Measurements from ENCODE around the gene DNAJC28. TPM values are rescaled to one million over a fixed set of nuclear protein-coding genes. Genes with fewer than 3 reads are reported as not detected.

DNAJC28 gene
- polyA plus RNA-seq, 1 of the 3 experiments (the other 2 are of a cell fraction), result 0.58 TPM

DNA sequence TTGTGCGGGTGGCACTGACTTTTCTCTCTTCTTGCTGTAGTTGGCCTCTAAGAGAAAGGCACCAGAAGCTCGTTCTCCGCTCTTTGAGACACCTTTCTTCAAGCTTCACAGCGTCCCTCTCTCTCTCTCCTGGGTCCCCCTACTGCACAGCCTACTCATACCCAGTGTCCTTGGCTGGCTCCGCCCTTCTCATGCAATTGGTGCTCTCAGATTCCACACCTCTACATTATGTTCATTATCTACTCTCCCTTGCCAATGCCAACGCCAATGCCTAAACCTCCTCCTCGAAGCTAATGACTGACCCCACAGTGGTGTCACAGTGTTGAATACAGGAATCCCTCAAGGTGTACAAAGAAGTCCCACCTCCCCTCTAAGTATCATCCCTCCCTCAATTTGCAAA, 4.8 kb upstream of the DNAJC28 start (continued):
- TF ChIP-seq MXI1 (IDR thresholded peaks at IDR 0.05; ENCODE audit: low read depth, low read length), result no peak
- TF ChIP-seq MEF2A (IDR thresholded peaks at IDR 0.05; ENCODE audit: borderline replicate concordance, low read depth), result no peak
- TF ChIP-seq, protein P1, sequence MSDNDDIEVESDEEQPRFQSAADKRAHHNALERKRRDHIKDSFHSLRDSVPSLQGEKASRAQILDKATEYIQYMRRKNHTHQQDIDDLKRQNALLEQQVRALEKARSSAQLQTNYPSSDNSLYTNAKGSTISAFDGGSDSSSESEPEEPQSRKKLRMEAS (IDR thresholded peaks at IDR 0.05; ENCODE audit: low read depth), result no peak
- TF ChIP-seq, protein P2, sequence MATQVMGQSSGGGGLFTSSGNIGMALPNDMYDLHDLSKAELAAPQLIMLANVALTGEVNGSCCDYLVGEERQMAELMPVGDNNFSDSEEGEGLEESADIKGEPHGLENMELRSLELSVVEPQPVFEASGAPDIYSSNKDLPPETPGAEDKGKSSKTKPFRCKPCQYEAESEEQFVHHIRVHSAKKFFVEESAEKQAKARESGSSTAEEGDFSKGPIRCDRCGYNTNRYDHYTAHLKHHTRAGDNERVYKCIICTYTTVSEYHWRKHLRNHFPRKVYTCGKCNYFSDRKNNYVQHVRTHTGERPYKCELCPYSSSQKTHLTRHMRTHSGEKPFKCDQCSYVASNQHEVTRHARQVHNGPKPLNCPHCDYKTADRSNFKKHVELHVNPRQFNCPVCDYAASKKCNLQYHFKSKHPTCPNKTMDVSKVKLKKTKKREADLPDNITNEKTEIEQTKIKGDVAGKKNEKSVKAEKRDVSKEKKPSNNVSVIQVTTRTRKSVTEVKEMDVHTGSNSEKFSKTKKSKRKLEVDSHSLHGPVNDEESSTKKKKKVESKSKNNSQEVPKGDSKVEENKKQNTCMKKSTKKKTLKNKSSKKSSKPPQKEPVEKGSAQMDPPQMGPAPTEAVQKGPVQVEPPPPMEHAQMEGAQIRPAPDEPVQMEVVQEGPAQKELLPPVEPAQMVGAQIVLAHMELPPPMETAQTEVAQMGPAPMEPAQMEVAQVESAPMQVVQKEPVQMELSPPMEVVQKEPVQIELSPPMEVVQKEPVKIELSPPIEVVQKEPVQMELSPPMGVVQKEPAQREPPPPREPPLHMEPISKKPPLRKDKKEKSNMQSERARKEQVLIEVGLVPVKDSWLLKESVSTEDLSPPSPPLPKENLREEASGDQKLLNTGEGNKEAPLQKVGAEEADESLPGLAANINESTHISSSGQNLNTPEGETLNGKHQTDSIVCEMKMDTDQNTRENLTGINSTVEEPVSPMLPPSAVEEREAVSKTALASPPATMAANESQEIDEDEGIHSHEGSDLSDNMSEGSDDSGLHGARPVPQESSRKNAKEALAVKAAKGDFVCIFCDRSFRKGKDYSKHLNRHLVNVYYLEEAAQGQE (IDR thresholded peaks at IDR 0.05; ENCODE audit: low read depth, low read length), result no peak
- TF ChIP-seq FOXM1 (IDR thresholded peaks at IDR 0.05; ENCODE audit: low read depth), result no peak
- no peak for TF ChIP-seq EZH2phosphoT487 (IDR thresholded peaks at IDR 0.05; ENCODE audit: borderline replicate concordance, low read depth)

DNA sequence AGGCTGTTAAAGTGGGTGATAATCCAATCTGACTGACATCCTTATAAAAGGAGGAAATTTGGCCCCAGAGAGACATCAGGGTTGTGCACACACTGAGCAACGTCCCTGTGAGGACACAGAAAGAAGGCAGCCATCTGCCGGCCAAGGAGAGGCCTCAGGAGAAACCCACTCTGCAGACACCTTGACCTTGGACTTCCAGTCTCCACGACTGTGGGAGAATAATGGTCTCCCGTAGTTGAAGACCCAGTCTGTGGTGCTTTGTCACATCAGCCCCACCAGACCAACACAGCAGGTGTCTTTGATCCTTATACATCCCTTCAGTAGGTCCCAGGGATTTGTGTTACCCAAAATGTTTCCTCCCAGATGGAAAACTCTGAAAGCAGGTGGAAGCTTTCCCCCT, 4.2 kb upstream of the DNAJC28 start:
- no peaks in the 10 kb centered on the region for H3K36me3 ChIP-seq (replicated peaks in 1 of 2; ENCODE audit: control insufficient read depth in 1 of 2, insufficient read depth in 2 of 2, low read length in 1 of 2)
- TF ChIP-seq NRF1 (IDR thresholded peaks at IDR 0.05; ENCODE audit: low read depth, low read length), result no peak
- TF ChIP-seq, protein P3, sequence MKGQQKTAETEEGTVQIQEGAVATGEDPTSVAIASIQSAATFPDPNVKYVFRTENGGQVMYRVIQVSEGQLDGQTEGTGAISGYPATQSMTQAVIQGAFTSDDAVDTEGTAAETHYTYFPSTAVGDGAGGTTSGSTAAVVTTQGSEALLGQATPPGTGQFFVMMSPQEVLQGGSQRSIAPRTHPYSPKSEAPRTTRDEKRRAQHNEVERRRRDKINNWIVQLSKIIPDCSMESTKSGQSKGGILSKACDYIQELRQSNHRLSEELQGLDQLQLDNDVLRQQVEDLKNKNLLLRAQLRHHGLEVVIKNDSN (IDR thresholded peaks at IDR 0.05; ENCODE audit: borderline replicate concordance, low read depth), result no peak
- CTCF ChIA-PET, result no interaction called here
- no peak overlapping the region for H2AFZ ChIP-seq (ENCODE audit: low read depth)
- no peak for DNase-seq
- no peak overlapping the region for H3K9ac ChIP-seq
- WGBS (ENCODE audit: low lambda C conversion rate), result 24% methylated on average over 3 of the region's 4 CpGs
- H3K27ac ChIP-seq (ENCODE audit: low read depth in 2 of 2, low read length in 1 of 2), result no peak overlapping the region
- H3K79me2 ChIP-seq (ENCODE audit: insufficient read depth), result no peaks in the 10 kb centered on the region
- H3K4me1 ChIP-seq (ENCODE audit: control insufficient read depth in 1 of 2, insufficient read depth in 2 of 2, low read depth in 1 of 2, low read length in 1 of 2), result no peaks in the 10 kb centered on the region
- H3F3A ChIP-seq (replicated peaks; ENCODE audit: insufficient read depth), result no peaks in the 10 kb centered on the region
- H3K9me3 ChIP-seq, result no peaks in the 10 kb centered on the region
- no peaks in the 10 kb centered on the region for H3K27me3 ChIP-seq (ENCODE audit: insufficient read depth)
- POLR2A ChIA-PET, result no interaction called here
- no peak overlapping the region for H3K4me3 ChIP-seq (ENCODE audit: low read depth in 2 of 2, low read length in 1 of 2)
- H3K9me2 ChIP-seq, result no peaks in the 10 kb centered on the region
- no peak overlapping the region for H3K4me2 ChIP-seq
- no peaks in the 10 kb centered on the region for H4K20me1 ChIP-seq (ENCODE audit: insufficient read depth)

DNA sequence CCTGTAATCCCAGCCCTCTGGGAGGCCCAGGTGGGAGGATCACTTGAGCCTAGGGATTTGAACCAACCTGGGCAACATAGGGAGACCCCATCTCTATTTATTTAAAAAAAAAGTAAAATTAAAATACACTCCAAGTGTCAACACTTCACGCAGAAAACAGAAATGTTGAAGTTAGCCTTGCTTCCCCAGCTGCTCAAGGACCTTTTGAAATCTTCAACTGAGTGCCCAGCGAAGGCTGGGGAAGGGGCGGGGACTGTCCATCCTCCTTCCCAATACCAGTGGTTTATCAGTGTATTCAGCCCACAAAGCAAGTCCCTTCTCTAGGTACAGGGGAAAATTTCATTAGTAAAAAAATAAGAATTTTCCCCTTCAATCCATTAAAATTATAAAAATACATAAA, 2.2 kb upstream of the DNAJC28 start:
- Histone ChIP-seq H3K27ac (ENCODE audit: low read depth in 2 of 2, low read length in 1 of 2) (no peak overlapping the region), H3F3A (replicated peaks; ENCODE audit: insufficient read depth) (peaks cover 5% of the 10 kb centered on the region), H3K9me2 (no peaks in the 10 kb centered on the region), H3K79me2 (ENCODE audit: insufficient read depth) (no peaks in the 10 kb centered on the region), H4K20me1 (ENCODE audit: insufficient read depth) (no peaks in the 10 kb centered on the region), H3K9me3 (no peaks in the 10 kb centered on the region), H3K4me3 (ENCODE audit: low read depth in 2 of 2, low read length in 1 of 2) (no peak overlapping the region), H3K27me3 (ENCODE audit: insufficient read depth) (no peaks in the 10 kb centered on the region), H2AFZ (ENCODE audit: low read depth) (no peak overlapping the region), H3K36me3 (replicated peaks in 1 of 2; ENCODE audit: control insufficient read depth in 1 of 2, insufficient read depth in 2 of 2, low read length in 1 of 2) (no peaks in the 10 kb centered on the region), H3K4me2 (no peak overlapping the region), H3K9ac (no peak overlapping the region), H3K4me1 (ENCODE audit: control insufficient read depth in 1 of 2, insufficient read depth in 2 of 2, low read depth in 1 of 2, low read length in 1 of 2) (no peaks in the 10 kb centered on the region)
- 90% methylated on average over 3 of the region's 3 CpGs for WGBS (ENCODE audit: low lambda C conversion rate)
- TF ChIP-seq FOSL2 (IDR thresholded peaks at IDR 0.05; ENCODE audit: borderline replicate concordance, low read depth) (no peak), YY1 (IDR thresholded peaks at IDR 0.05; ENCODE audit: low read depth) (no peak), TCF12 (IDR thresholded peaks at IDR 0.05) (no peak), GATA2 (CRISPR knock-in tag; IDR thresholded peaks at IDR 0.05) (no peak)
- POLR2A ChIA-PET, result no interaction called here
- DNase-seq, result no peak
- CTCF ChIA-PET, result no interaction called here

Measured in SK-N-SH (cell line).